ENCODE data around the gene ANKRD11. TPM values are rescaled to one million over a fixed set of nuclear protein-coding genes. Genes with fewer than 3 reads are reported as not detected.
"Not testable (repeated sequence)": the region's sequence is repeated elsewhere in the genome, so short reads cannot be mapped to it uniquely, and the experiment has no call there.

ANKRD11 gene
- total RNA-seq, 8 experiments from 2014 or later = 22.6 to 148 (median 52.5) TPM

DNA sequence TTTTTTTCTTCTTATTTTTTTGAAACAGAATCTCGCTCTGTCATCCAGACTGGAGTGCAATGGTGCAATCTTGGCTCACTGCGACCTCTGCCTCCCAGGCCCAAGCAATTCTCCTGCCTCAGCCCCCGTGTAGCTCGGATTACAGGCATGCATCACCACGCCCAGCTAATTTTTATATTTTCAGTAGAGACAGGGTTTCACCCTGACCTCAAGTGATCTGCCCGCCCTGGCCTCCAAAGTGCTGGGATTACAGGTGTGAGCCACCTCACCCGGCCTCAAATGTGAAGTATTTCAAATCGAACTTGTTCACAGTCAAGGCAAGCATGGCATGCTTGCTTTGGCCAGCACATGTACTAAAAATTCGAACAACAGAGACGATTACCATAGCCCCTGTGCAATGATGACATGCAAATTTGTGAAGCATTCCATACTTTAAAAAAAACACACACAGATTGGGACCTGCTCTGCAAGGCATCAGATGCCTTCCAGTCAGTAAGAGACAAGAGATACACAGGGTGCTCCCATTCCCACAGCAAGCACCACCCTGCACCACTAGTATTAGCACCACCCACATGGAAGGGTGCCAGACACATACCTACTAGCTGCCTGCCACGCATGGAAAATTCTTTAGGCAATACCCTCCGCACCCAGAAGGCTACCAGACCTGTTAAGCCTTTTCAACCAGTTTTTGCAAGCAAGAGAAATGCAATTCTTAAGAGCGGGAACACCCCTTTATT is 47.2 kb downstream of the ANKRD11 start:
- ATAC-seq (replicated peaks in 6 of 8) = peak; percentile 45 to 91 (median 54)
- H3K4me1 ChIP-seq (replicated peaks in 1 of 2) = peaks cover 39 to 54% of the 10 kb centered on the region in 2 donors
- WGBS, 10 experiments = 0 to 83% (median 41%) methylated on average over 3 to 10 of the region's 13 CpGs; no CpG with 5 or more reads in 2 of the 10 experiments
- in situ Hi-C loops (cut with MboI; ENCODE audit: low pct_unique_long_range_greater_than_20kb in 2 of 9, low sequenced_read_pairs in 9 of 9, unreplicated experiment in 9 of 9) = no loop called here
- no peak overlapping the region for H3K4me3 ChIP-seq
- H3K27ac ChIP-seq = no peak overlapping the region

- 17 to 91% (median 76%) methylated on average over 3 to 8 of the region's 10 CpGs; no CpG with 5 or more reads in 2 of the 10 experiments for WGBS, 10 experiments
- ATAC-seq (replicated peaks in 6 of 8) = peak; percentile 3 to 34 (median 20)
- Histone ChIP-seq H3K27ac (peak overlapping the region in 1 of 2 donors; percentile 43), H3K4me1 (replicated peaks in 1 of 2) (peaks cover 39 to 54% of the 10 kb centered on the region in 2 donors), H3K4me3 (no peak overlapping the region)
- in situ Hi-C loops (cut with MboI; ENCODE audit: low pct_unique_long_range_greater_than_20kb in 2 of 9, low sequenced_read_pairs in 9 of 9, unreplicated experiment in 9 of 9) = no loop called here
Observed at GRCh38 chr16:89442588-89442987, 47.8 kb downstream of the ANKRD11 start.

GRCh38 chr16:89439659-89440058 is 50.7 kb downstream of the ANKRD11 start:
- H3K4me1 ChIP-seq (replicated peaks in 1 of 2) = peaks cover 27 to 35% of the 10 kb centered on the region in 2 donors
- in situ Hi-C loops (cut with MboI; ENCODE audit: low pct_unique_long_range_greater_than_20kb in 2 of 9, low sequenced_read_pairs in 9 of 9, unreplicated experiment in 9 of 9) = no loop called here
- H3K27ac ChIP-seq = no peak overlapping the region
- no peak overlapping the region for H3K4me3 ChIP-seq
- WGBS, 10 experiments = 40 to 100% (median 92%) methylated on average over 1 to 3 of the region's 5 CpGs; no CpG with 5 or more reads in 4 of the 10 experiments
- no peak for ATAC-seq (replicated peaks in 6 of 8)

- H3K27ac ChIP-seq = no peak overlapping the region
- 80 to 100% (median 100%) methylated on average over 1 to 6 of the region's 8 CpGs; no CpG with 5 or more reads in 3 of the 10 experiments for WGBS, 10 experiments
- in situ Hi-C loops (cut with MboI; ENCODE audit: low pct_unique_long_range_greater_than_20kb in 2 of 9, low sequenced_read_pairs in 9 of 9, unreplicated experiment in 9 of 9) = no loop called here
- H3K4me3 ChIP-seq = no peak overlapping the region
- no peak for ATAC-seq (replicated peaks in 6 of 8)
- peaks cover 20 to 30% of the 10 kb centered on the region in 2 donors for H3K4me1 ChIP-seq (replicated peaks in 1 of 2)
Observed at GRCh38 chr16:89437991-89438390, 52.4 kb downstream of the ANKRD11 start.

DNA sequence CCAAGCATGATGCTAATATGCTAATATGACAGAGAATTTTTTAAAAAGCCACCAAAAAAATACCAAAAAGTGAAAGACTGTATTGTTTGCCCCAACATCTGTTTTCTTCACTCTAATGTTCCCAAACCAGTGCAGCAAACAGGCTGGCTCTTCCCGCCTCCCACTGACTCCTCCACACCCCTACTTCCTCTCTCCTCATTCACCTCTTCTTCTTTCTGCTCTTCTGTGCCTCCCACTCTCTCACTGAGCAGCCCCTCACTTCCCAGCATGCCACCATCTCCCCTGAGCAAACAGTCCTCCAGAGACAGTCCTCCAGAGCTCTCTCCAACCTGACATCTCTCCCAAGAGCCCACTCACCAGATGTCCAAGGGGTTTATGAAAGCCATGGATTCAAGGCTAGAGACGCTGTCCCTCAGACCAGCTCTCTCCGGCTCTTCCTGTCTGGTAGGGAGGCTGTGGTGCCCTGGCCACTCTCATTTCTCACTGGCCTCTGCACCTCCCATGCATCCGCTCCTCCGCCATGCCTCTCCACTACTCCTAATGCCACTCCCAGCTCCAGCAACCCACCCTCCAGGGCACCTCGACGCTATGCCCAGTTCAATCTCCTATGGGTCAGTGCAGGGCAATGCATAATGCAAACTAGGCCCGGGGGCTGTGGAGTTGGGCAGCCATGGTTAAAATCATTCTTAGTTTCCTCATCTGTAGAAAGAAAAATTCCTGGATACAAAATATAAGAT is 52.9 kb downstream of the ANKRD11 start:
- 71 to 100% (median 94%) methylated on average over 1 to 4 of the region's 8 CpGs; no CpG with 5 or more reads in 5 of the 10 experiments for WGBS, 10 experiments
- H3K4me3 ChIP-seq = no peak overlapping the region
- in situ Hi-C loops (cut with MboI; ENCODE audit: low pct_unique_long_range_greater_than_20kb in 2 of 9, low sequenced_read_pairs in 9 of 9, unreplicated experiment in 9 of 9) = no loop called here
- no peak overlapping the region for H3K27ac ChIP-seq
- peaks cover 20 to 27% of the 10 kb centered on the region in 2 donors for H3K4me1 ChIP-seq (replicated peaks in 1 of 2)
- ATAC-seq (replicated peaks in 6 of 8) = no peak

- H3K27ac ChIP-seq = no peak overlapping the region
- H3K4me1 ChIP-seq (replicated peaks in 1 of 2) = peaks cover 24 to 36% of the 10 kb centered on the region in 2 donors
- ATAC-seq (replicated peaks in 6 of 8) = no peak
- 86 to 100% (median 96%) methylated on average over 1 to 8 of the region's 10 CpGs; no CpG with 5 or more reads in 2 of the 10 experiments for WGBS, 10 experiments
- in situ Hi-C loops (cut with MboI; ENCODE audit: low pct_unique_long_range_greater_than_20kb in 2 of 9, low sequenced_read_pairs in 9 of 9, unreplicated experiment in 9 of 9) = no loop called here
- no peak overlapping the region for H3K4me3 ChIP-seq
Observed at GRCh38 chr16:89436366-89436765, 54.0 kb downstream of the ANKRD11 start.

- H3K4me1 ChIP-seq (replicated peaks in 1 of 2) = peaks cover 30 to 44% of the 10 kb centered on the region in 2 donors
- H3K27ac ChIP-seq; ATAC-seq (replicated peaks in 6 of 8); in situ Hi-C loops (cut with MboI; ENCODE audit: low pct_unique_long_range_greater_than_20kb in 2 of 9, low sequenced_read_pairs in 9 of 9, unreplicated experiment in 9 of 9); H3K4me3 ChIP-seq: not testable (repeated sequence)
- 75 to 100% (median 98%) methylated on average over 2 to 5 of the region's 5 CpGs; no CpG with 5 or more reads in 3 of the 10 experiments for WGBS, 10 experiments
Observed at GRCh38 chr16:89435059-89435458, 55.3 kb downstream of the ANKRD11 start.

DNA sequence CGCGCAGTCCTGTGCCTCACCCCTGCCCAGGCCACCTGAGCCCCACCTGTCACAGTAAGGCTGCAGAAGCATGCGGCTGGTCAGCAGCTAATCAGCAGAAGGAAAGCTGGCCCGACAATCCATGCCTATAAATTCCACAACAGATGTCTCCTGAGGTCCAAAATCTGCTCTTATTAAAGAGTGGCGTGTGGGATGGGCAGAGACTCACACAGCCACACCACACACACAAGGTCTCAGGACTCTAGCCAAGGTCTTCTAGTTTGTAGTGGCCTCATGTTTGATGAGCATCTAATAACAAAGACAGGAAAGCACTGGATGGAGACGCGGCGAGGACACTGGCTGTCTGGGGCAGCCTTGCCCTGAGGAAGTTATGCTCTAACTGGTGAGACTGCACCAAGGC is 55.9 kb downstream of the ANKRD11 start:
- WGBS, 10 experiments = 73 to 100% (median 94%) methylated on average over 1 to 6 of the region's 8 CpGs; no CpG with 5 or more reads in 4 of the 10 experiments
- Histone ChIP-seq H3K4me1 (replicated peaks in 1 of 2) (peaks cover 30 to 42% of the 10 kb centered on the region in 2 donors), H3K4me3 (no peak overlapping the region), H3K27ac (no peak overlapping the region)
- in situ Hi-C loops (cut with MboI; ENCODE audit: low pct_unique_long_range_greater_than_20kb in 2 of 9, low sequenced_read_pairs in 9 of 9, unreplicated experiment in 9 of 9) = no loop called here
- no peak for ATAC-seq (replicated peaks in 6 of 8)

GRCh38 chr16:89433363-89433984 is 56.9 kb downstream of the ANKRD11 start:
- H3K27ac ChIP-seq; H3K4me3 ChIP-seq; ATAC-seq (replicated peaks in 6 of 8); in situ Hi-C loops (cut with MboI; ENCODE audit: low pct_unique_long_range_greater_than_20kb in 2 of 9, low sequenced_read_pairs in 9 of 9, unreplicated experiment in 9 of 9): not testable (repeated sequence)
- peaks cover 30 to 42% of the 10 kb centered on the region in 2 donors for H3K4me1 ChIP-seq (replicated peaks in 1 of 2)
- WGBS, 10 experiments = 95 to 100% (median 98%) methylated on average over 1 to 12 of the region's 22 CpGs; no CpG with 5 or more reads in 7 of the 10 experiments

DNA sequence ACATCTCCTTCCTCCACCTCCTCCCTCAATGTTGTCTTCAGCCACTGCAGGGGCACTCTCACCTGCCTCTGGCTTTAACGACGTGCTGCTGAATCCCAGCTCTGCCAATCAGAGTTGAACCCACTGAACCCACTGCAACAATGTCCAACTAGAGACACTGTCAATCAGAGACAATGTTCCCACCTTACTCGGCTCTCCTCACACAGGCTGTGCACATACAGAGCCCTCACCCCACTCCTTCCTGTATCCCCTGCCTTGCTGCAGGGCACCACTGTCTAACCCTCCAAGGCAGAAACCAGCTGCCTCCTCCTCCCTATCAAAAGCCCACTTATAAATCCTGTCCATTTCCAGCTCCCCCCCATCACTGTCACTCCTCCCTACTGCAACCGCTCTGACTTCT is 58.7 kb downstream of the ANKRD11 start:
- peaks cover 30 to 36% of the 10 kb centered on the region in 2 donors for H3K4me1 ChIP-seq (replicated peaks in 1 of 2)
- in situ Hi-C loops (cut with MboI; ENCODE audit: low pct_unique_long_range_greater_than_20kb in 2 of 9, low sequenced_read_pairs in 9 of 9, unreplicated experiment in 9 of 9) = no loop called here
- no peak overlapping the region for H3K4me3 ChIP-seq
- WGBS, 10 experiments = 26 to 100% (median 58%) methylated on average over 1 to 4 of the region's 4 CpGs; no CpG with 5 or more reads in 2 of the 10 experiments
- peak overlapping the region in 1 of 2 donors; percentile 13 for H3K27ac ChIP-seq
- peak in 6 of 8 experiments; percentile 21 to 61 (median 39) for ATAC-seq (replicated peaks in 6 of 8)

- Histone ChIP-seq H3K4me1 (replicated peaks in 1 of 2) (peaks cover 30 to 36% of the 10 kb centered on the region in 2 donors), H3K4me3 (no peak overlapping the region), H3K27ac (peak overlapping the region in 1 of 2 donors; percentile 27)
- WGBS, 10 experiments = 20 to 83% (median 70%) methylated on average over 1 to 9 of the region's 12 CpGs; no CpG with 5 or more reads in 4 of the 10 experiments
- in situ Hi-C loops (cut with MboI; ENCODE audit: low pct_unique_long_range_greater_than_20kb in 2 of 9, low sequenced_read_pairs in 9 of 9, unreplicated experiment in 9 of 9) = no loop called here
- ATAC-seq (replicated peaks in 6 of 8) = peak; percentile 83 to 99 (median 88)
Observed at GRCh38 chr16:89431158-89431584, 59.2 kb downstream of the ANKRD11 start.

GRCh38 chr16:89430436-89431157 is 59.8 kb downstream of the ANKRD11 start:
- in situ Hi-C loops (cut with MboI; ENCODE audit: low pct_unique_long_range_greater_than_20kb in 2 of 9, low sequenced_read_pairs in 9 of 9, unreplicated experiment in 9 of 9) = no loop called here

More at GRCh38 chr16:89430436-89431157, 59.8 kb downstream of the ANKRD11 start:
- peaks cover 30 to 36% of the 10 kb centered on the region in 2 donors for H3K4me1 ChIP-seq (replicated peaks in 1 of 2)
- H3K4me3 ChIP-seq = no peak overlapping the region
- H3K27ac ChIP-seq = peak overlapping the region in 1 of 2 donors; percentile 27
- ATAC-seq (replicated peaks in 6 of 8) = peak; percentile 16 to 68 (median 38)
- WGBS, 10 experiments = 43 to 87% (median 83%) methylated on average over 2 to 7 of the region's 19 CpGs; no CpG with 5 or more reads in 1 of the 10 experiments

Data from motor neuron (in vitro differentiated cells).